WTC11 (cell line): ENCODE results near the gene MGAT2. TPM values are rescaled to one million over a fixed set of nuclear protein-coding genes. Genes with fewer than 3 reads are reported as not detected.

ENCODE experiments used
- ATF1 ChIP-seq: sonication (generic); formaldehyde crosslinking; IDR thresholded peaks from 2 replicates; pipeline ENCODE4 v1.8.1; 2023; ENCODE audit warnings: mild to moderate bottlenecking, moderate library complexity, missing genetic modification reagents
- ATF6 ChIP-seq: sonication (generic); formaldehyde crosslinking; IDR thresholded peaks from 2 replicates; pipeline ENCODE4 v1.8.1; 2023; ENCODE audit warnings: mild to moderate bottlenecking, missing genetic modification reagents
- CREM ChIP-seq: sonication (generic); formaldehyde crosslinking; IDR thresholded peaks from 2 replicates; pipeline ENCODE4 v1.8.1; 2022; ENCODE audit warnings: mild to moderate bottlenecking, missing genetic modification reagents, moderate library complexity
- ELF4 ChIP-seq: sonication (generic); formaldehyde crosslinking; IDR thresholded peaks from 2 replicates; pipeline ENCODE4 v1.8.1; 2022; ENCODE audit warnings: low read depth, mild to moderate bottlenecking, moderate library complexity, missing genetic modification reagents
- ETV6 ChIP-seq: sonication (generic); formaldehyde crosslinking; IDR thresholded peaks from 2 replicates; pipeline ENCODE4 v1.8.1; 2022; ENCODE audit warnings: mild to moderate bottlenecking, missing genetic modification reagents
- FOXP4 ChIP-seq: sonication (generic); formaldehyde crosslinking; IDR thresholded peaks from 2 replicates; pipeline ENCODE4 v1.8.0; 2022; ENCODE audit warnings: mild to moderate bottlenecking, missing genetic modification reagents
- GRHL2 ChIP-seq: fragments of 250-450 bp; sonication (Bioruptor Pico); IDR thresholded peaks from 2 replicates; pipeline ENCODE4 v1.8.0; 2022; ENCODE audit warnings: mild to moderate bottlenecking, moderate library complexity; ENCODE audit not compliant: insufficient replicate concordance, severe bottlenecking
- HMGA2 ChIP-seq: fragments of 250-450 bp; sonication (Bioruptor Pico); IDR thresholded peaks from 2 replicates; pipeline ENCODE4 v1.4.0; 2021; ENCODE audit warnings: mild to moderate bottlenecking, moderate library complexity
- MAX ChIP-seq: sonication (generic); formaldehyde crosslinking; IDR thresholded peaks from 2 replicates; pipeline ENCODE4 v1.8.0; 2022; ENCODE audit warnings: mild to moderate bottlenecking, missing genetic modification reagents
- MXD4 ChIP-seq: fragments of 250-450 bp; sonication (Bioruptor Pico); IDR thresholded peaks from 2 replicates; pipeline ENCODE4 v1.8.0; 2021; ENCODE audit warnings: mild to moderate bottlenecking, moderate library complexity, borderline replicate concordance
- NFYB ChIP-seq: sonication (generic); formaldehyde crosslinking; conservative IDR thresholded peaks from 2 replicates; pipeline ENCODE4 v1.8.0; 2022; ENCODE audit warnings: low read depth, missing genetic modification reagents
- NR1H2 ChIP-seq: sonication (generic); formaldehyde crosslinking; IDR thresholded peaks from 2 replicates; pipeline ENCODE4 v1.9.0; 2021; ENCODE audit warnings: mild to moderate bottlenecking, moderate library complexity, missing genetic modification reagents
- NR3C1 ChIP-seq: sonication (generic); formaldehyde crosslinking; conservative IDR thresholded peaks from 2 replicates; pipeline ENCODE4 v1.8.1; 2023; ENCODE audit warnings: low read depth, mild to moderate bottlenecking, missing genetic modification reagents
- PRRX2 ChIP-seq: fragments of 250-450 bp; sonication (Bioruptor Pico); IDR thresholded peaks from 2 replicates; pipeline ENCODE4 v1.8.0; 2021; ENCODE audit warnings: mild to moderate bottlenecking
- SOX15 ChIP-seq: fragments of 250-450 bp; sonication (Bioruptor Pico); IDR thresholded peaks from 2 replicates; pipeline ENCODE4 v1.9.0; 2021; ENCODE audit warnings: mild to moderate bottlenecking
- SP1 ChIP-seq: sonication (generic); formaldehyde crosslinking; conservative IDR thresholded peaks from 2 replicates; pipeline ENCODE4 v1.8.1; 2022; ENCODE audit warnings: missing genetic modification reagents
- ZNF121 ChIP-seq: sonication (generic); formaldehyde crosslinking; IDR thresholded peaks from 2 replicates; pipeline ENCODE4 v1.8.0; 2023; ENCODE audit warnings: missing genetic modification reagents
- ZNF232 ChIP-seq: sonication (generic); formaldehyde crosslinking; IDR thresholded peaks from 2 replicates; pipeline ENCODE4 v1.8.0; 2022; ENCODE audit warnings: mild to moderate bottlenecking, missing genetic modification reagents
- ZNF263 ChIP-seq: sonication (generic); formaldehyde crosslinking; IDR thresholded peaks from 2 replicates; pipeline ENCODE4 v1.8.1; 2022; ENCODE audit warnings: low read depth, mild to moderate bottlenecking, moderate library complexity, missing genetic modification reagents
- ZNF396 ChIP-seq: fragments of 250-450 bp; sonication (Bioruptor Pico); IDR thresholded peaks from 2 replicates; pipeline ENCODE4 v1.8.0; 2021; ENCODE audit warnings: mild to moderate bottlenecking, moderate library complexity, borderline replicate concordance
- ZNF671 ChIP-seq: fragments of 250-450 bp; sonication (Bioruptor Pico); IDR thresholded peaks from 2 replicates; pipeline ENCODE4 v1.8.0; 2021; ENCODE audit warnings: mild to moderate bottlenecking
- total RNA-seq: library from RNA; stranded (reverse); gene quantifications from 3 replicates; pipeline ENCODE4 v1.2.3, GENCODE V29; 2021
- TF ChIP-seq, protein P1 (sequence below): sonication (generic); formaldehyde crosslinking; IDR thresholded peaks from 2 replicates; pipeline ENCODE4 v1.8.1; 2023; ENCODE audit warnings: mild to moderate bottlenecking, missing genetic modification reagents
- TF ChIP-seq, protein P2 (sequence below): sonication (generic); formaldehyde crosslinking; conservative IDR thresholded peaks from 2 replicates; pipeline ENCODE4 v1.8.1; 2023; ENCODE audit warnings: mild to moderate bottlenecking, low read depth, missing genetic modification reagents, moderate library complexity
- TF ChIP-seq, protein P3 (sequence below): sonication (generic); formaldehyde crosslinking; IDR thresholded peaks from 2 replicates; pipeline ENCODE4 v1.8.1; 2022; ENCODE audit warnings: missing genetic modification reagents, borderline replicate concordance
- TF ChIP-seq, protein P4 (sequence below): sonication (generic); formaldehyde crosslinking; IDR thresholded peaks from 2 replicates; pipeline ENCODE4 v1.8.0; 2022; ENCODE audit warnings: mild to moderate bottlenecking, missing genetic modification reagents
- TF ChIP-seq, protein P5 (sequence below): sonication (generic); formaldehyde crosslinking; IDR thresholded peaks from 2 replicates; pipeline ENCODE4 v1.8.1; 2022; ENCODE audit warnings: low read depth, missing genetic modification reagents, borderline replicate concordance

MGAT2 gene
- total RNA-seq, 1 experiment from 2014 or later = 25.2 TPM

DNA sequence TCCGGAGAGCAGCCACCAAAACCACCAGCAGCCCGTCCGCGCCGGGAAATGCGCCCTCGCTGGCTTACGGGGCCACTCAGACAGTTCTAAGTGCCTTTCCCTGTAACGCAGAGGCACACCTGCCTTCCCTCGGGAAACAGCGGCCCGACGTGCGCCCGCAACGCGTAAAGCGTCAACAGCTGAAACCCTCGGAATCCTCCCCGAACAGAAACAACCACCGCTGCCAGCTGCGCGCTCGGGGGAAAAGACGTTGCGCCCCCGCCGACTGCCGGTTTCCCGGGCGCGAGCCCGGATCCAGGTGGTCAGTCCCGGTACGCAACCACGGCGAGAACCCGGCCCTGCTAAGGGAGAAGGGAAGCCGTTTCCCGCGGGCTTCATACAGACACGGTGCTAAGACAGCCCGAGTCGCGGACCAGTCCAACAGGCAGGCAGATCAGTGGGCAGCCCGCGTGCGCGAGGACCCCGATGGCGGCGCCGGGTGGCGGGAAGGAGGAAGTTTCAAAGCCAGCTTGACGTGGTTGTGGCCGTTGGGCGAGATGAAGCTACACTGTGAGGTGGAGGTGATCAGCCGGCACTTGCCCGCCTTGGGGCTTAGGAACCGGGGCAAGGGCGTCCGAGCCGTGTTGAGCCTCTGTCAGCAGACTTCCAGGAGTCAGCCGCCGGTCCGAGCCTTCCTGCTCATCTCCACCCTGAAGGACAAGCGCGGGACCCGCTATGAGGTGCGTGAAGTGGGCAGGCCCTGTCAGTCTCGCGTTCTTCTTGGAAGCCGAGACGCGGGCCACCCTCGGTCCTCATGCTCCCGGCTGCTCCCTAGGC, 21.9 kb upstream of the MGAT2 start, which contains the start of gene LRR1 (continued):
- TF ChIP-seq ATF6 (CRISPR knock-in tag) (no peak), ZNF671 (CRISPR knock-in tag) (no peak), NR1H2 (CRISPR knock-in tag) (no peak), GRHL2 (CRISPR knock-in tag) (no peak), HMGA2 (CRISPR knock-in tag) (0 out of 2 replicates have a peak, but pooled peaks have one; percentile 4), SOX15 (no peak), ATF1 (CRISPR knock-in tag) (no peak), NFYB (CRISPR knock-in tag) (no peak), ZNF121 (CRISPR knock-in tag) (no peak; the same call in 1 of the 2 replicates), PRRX2 (CRISPR knock-in tag) (no peak), ZNF232 (peak; percentile 57; the same call in 1 of the 2 replicates), ELF4 (CRISPR knock-in tag) (no peak), ETV6 (CRISPR knock-in tag) (peak; percentile 76; the same call in 1 of the 2 replicates), ZNF396 (CRISPR knock-in tag) (no peak), MXD4 (CRISPR knock-in tag) (no peak), SP1 (peak; percentile 70), FOXP4 (CRISPR knock-in tag) (peak; percentile 70; the same call in 1 of the 2 replicates), MAX (CRISPR knock-in tag) (peak; percentile 94), NR3C1 (CRISPR knock-in tag) (0 out of 2 replicates have a peak, but pooled peaks have one; percentile 54), CREM (CRISPR knock-in tag) (peak; percentile 81), ZNF263 (CRISPR knock-in tag) (no peak)
- TF ChIP-seq, protein P1, sequence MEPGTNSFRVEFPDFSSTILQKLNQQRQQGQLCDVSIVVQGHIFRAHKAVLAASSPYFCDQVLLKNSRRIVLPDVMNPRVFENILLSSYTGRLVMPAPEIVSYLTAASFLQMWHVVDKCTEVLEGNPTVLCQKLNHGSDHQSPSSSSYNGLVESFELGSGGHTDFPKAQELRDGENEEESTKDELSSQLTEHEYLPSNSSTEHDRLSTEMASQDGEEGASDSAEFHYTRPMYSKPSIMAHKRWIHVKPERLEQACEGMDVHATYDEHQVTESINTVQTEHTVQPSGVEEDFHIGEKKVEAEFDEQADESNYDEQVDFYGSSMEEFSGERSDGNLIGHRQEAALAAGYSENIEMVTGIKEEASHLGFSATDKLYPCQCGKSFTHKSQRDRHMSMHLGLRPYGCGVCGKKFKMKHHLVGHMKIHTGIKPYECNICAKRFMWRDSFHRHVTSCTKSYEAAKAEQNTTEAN = 0 out of 2 replicates have a peak, but pooled peaks have one; percentile 21
- TF ChIP-seq, protein P2, sequence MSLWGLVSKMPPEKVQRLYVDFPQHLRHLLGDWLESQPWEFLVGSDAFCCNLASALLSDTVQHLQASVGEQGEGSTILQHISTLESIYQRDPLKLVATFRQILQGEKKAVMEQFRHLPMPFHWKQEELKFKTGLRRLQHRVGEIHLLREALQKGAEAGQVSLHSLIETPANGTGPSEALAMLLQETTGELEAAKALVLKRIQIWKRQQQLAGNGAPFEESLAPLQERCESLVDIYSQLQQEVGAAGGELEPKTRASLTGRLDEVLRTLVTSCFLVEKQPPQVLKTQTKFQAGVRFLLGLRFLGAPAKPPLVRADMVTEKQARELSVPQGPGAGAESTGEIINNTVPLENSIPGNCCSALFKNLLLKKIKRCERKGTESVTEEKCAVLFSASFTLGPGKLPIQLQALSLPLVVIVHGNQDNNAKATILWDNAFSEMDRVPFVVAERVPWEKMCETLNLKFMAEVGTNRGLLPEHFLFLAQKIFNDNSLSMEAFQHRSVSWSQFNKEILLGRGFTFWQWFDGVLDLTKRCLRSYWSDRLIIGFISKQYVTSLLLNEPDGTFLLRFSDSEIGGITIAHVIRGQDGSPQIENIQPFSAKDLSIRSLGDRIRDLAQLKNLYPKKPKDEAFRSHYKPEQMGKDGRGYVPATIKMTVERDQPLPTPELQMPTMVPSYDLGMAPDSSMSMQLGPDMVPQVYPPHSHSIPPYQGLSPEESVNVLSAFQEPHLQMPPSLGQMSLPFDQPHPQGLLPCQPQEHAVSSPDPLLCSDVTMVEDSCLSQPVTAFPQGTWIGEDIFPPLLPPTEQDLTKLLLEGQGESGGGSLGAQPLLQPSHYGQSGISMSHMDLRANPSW (CRISPR knock-in tag) = no peak
- TF ChIP-seq, protein P3, sequence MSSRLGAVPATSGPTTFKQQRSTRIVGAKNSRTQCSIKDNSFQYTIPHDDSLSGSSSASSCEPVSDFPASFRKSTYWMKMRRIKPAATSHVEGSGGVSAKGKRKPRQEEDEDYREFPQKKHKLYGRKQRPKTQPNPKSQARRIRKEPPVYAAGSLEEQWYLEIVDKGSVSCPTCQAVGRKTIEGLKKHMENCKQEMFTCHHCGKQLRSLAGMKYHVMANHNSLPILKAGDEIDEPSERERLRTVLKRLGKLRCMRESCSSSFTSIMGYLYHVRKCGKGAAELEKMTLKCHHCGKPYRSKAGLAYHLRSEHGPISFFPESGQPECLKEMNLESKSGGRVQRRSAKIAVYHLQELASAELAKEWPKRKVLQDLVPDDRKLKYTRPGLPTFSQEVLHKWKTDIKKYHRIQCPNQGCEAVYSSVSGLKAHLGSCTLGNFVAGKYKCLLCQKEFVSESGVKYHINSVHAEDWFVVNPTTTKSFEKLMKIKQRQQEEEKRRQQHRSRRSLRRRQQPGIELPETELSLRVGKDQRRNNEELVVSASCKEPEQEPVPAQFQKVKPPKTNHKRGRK (CRISPR knock-in tag) = no peak
- TF ChIP-seq, protein P4, sequence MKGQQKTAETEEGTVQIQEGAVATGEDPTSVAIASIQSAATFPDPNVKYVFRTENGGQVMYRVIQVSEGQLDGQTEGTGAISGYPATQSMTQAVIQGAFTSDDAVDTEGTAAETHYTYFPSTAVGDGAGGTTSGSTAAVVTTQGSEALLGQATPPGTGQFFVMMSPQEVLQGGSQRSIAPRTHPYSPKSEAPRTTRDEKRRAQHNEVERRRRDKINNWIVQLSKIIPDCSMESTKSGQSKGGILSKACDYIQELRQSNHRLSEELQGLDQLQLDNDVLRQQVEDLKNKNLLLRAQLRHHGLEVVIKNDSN (CRISPR knock-in tag) = peak; percentile 32; the same call in 1 of the 2 replicates
- TF ChIP-seq, protein P5, sequence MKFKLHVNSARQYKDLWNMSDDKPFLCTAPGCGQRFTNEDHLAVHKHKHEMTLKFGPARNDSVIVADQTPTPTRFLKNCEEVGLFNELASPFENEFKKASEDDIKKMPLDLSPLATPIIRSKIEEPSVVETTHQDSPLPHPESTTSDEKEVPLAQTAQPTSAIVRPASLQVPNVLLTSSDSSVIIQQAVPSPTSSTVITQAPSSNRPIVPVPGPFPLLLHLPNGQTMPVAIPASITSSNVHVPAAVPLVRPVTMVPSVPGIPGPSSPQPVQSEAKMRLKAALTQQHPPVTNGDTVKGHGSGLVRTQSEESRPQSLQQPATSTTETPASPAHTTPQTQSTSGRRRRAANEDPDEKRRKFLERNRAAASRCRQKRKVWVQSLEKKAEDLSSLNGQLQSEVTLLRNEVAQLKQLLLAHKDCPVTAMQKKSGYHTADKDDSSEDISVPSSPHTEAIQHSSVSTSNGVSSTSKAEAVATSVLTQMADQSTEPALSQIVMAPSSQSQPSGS (CRISPR knock-in tag) = no peak
